ENCODE results near the gene ASCC3.

ASCC3 gene

DNA sequence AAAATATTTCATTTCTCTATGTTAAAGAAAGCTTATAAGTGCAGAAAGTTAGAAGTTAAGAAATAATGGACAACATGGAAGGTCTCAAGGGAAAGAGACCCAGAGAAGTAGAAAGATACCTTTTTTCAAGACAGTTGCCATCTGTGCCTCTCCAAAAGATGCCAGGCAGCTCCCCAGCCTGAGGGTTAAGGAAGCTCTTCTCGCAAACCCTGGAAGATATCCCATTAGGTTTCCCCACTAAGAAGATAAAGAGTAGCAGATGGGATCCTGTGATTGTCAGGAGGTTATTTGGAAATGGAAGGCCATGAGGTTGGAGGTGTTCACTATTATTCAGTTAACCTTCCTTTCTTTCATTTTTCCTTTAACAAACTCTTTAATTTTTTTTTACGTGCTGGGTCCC is 306.3 kb downstream of the ASCC3 start:
- POLR2A ChIA-PET = no interaction called here
- no peak for DNase-seq (ENCODE audit: extremely low spot score)
- TF ChIP-seq LEF1 (IDR thresholded peaks at IDR 0.05; ENCODE audit: borderline replicate concordance) (no peak), HDGF (IDR thresholded peaks at IDR 0.05; ENCODE audit: borderline replicate concordance) (no peak), SUZ12 (IDR thresholded peaks at IDR 0.05) (no peak), SP1 (IDR thresholded peaks at IDR 0.05) (no peak), BHLHE40 (IDR thresholded peaks at IDR 0.05; ENCODE audit: borderline replicate concordance) (no peak), ZNF384 (IDR thresholded peaks at IDR 0.05) (no peak), ELF4 (IDR thresholded peaks at IDR 0.05) (no peak), TARDBP (IDR thresholded peaks at IDR 0.05) (no peak), FOXA1 (IDR thresholded peaks at IDR 0.05) (no peak), FOXK2 (IDR thresholded peaks at IDR 0.05) (no peak)
- TF ChIP-seq, protein P1, sequence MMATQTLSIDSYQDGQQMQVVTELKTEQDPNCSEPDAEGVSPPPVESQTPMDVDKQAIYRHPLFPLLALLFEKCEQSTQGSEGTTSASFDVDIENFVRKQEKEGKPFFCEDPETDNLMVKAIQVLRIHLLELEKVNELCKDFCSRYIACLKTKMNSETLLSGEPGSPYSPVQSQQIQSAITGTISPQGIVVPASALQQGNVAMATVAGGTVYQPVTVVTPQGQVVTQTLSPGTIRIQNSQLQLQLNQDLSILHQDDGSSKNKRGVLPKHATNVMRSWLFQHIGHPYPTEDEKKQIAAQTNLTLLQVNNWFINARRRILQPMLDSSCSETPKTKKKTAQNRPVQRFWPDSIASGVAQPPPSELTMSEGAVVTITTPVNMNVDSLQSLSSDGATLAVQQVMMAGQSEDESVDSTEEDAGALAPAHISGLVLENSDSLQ (IDR thresholded peaks at IDR 0.05) = no peak
- CTCF ChIA-PET = no interaction called here

DNA sequence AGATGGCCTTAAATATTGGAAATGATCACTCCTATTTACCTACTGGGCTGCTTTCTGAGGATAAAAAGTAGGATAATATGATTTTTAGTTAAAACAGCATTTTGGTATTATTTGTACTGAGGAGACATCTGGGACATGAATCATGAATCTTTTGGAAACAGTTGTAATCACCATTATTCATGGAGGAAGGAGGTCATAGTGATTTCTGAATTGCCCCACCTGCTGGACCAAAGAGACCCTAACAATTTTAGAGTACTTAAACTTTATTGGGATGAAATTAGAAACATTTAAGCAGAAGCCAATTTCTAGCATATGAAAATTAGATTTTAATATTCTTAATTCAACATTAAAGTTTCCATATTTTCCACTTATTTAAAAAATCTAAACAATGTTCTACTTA is 308.0 kb downstream of the ASCC3 start:
- TF ChIP-seq ARNT (IDR thresholded peaks at IDR 0.05) (no peak), CTBP1 (IDR thresholded peaks at IDR 0.05; ENCODE audit: borderline replicate concordance) (no peak), FOXM1 (IDR thresholded peaks at IDR 0.05; ENCODE audit: borderline replicate concordance) (no peak), NFRKB (IDR thresholded peaks at IDR 0.05) (no peak), ELF4 (IDR thresholded peaks at IDR 0.05) (no peak), FOXA1 (IDR thresholded peaks at IDR 0.05) (no peak), SUZ12 (IDR thresholded peaks at IDR 0.05) (no peak), L3MBTL2 (conservative IDR thresholded peaks at IDR 0.05) (no peak)
- DNase-seq (ENCODE audit: extremely low spot score) = no peak
- ChIA-PET CTCF (no interaction called here), POLR2A (no interaction called here)

DNA sequence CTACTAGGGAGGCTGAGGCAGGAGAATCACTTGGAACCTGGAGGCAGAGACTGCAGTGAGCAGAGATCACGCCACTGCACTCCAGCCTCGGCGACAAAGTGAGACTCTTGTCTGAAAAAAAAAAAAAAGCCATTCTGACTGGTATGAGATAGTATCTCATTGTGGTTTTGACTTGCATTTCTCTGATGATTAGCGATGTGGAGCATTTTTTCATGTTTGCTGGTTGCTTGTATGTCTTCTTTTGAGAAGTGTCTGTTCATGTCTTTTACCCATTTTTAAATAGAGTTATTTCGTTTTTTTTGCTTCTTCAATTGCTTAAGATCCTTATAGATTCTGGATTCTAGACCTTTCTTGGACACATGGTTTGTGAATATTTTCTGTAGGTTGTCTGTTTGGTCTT is 312.9 kb downstream of the ASCC3 start:
- ChIA-PET POLR2A (no interaction called here), CTCF (no interaction called here)
- no peak for DNase-seq (ENCODE audit: extremely low spot score)
- no peak for TF ChIP-seq ZNF384 (IDR thresholded peaks at IDR 0.05)
- TF ChIP-seq, protein P1 (IDR thresholded peaks at IDR 0.05) = no peak
- TF ChIP-seq TARDBP (IDR thresholded peaks at IDR 0.05) = no peak
- no peak for TF ChIP-seq CTBP1 (IDR thresholded peaks at IDR 0.05; ENCODE audit: borderline replicate concordance)
- TF ChIP-seq L3MBTL2 (conservative IDR thresholded peaks at IDR 0.05) = no peak
- no peak for TF ChIP-seq LEF1 (IDR thresholded peaks at IDR 0.05; ENCODE audit: borderline replicate concordance)

DNA sequence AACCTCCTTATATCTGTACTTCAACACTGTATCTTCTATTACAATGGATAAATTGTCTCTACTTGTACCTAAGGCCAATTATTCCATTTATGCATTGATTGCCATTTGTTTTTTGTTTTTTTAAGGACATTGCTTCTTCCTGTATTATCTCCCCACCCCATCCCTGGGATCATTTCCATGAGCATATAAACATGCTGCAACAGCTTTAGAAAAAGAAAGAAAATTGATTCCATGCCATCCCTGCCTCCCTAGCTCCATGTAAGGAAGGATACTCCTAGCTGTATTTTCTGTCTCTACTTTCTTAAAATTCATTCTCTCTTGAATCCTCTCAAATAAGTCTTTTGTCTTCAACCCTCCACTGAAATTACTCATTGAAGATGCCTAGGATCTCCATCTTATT is 314.6 kb downstream of the ASCC3 start:
- TF ChIP-seq BHLHE40 (IDR thresholded peaks at IDR 0.05; ENCODE audit: borderline replicate concordance) (no peak), FOXM1 (IDR thresholded peaks at IDR 0.05; ENCODE audit: borderline replicate concordance) (no peak)
- ChIA-PET POLR2A (no interaction called here), CTCF (interaction anchor here (0.6 kb wide), 1 partner anchor 29 kb away, joined by 3 read pairs; no protein-coding TSS in a partner anchor)
- no peak for DNase-seq (ENCODE audit: extremely low spot score)

DNA sequence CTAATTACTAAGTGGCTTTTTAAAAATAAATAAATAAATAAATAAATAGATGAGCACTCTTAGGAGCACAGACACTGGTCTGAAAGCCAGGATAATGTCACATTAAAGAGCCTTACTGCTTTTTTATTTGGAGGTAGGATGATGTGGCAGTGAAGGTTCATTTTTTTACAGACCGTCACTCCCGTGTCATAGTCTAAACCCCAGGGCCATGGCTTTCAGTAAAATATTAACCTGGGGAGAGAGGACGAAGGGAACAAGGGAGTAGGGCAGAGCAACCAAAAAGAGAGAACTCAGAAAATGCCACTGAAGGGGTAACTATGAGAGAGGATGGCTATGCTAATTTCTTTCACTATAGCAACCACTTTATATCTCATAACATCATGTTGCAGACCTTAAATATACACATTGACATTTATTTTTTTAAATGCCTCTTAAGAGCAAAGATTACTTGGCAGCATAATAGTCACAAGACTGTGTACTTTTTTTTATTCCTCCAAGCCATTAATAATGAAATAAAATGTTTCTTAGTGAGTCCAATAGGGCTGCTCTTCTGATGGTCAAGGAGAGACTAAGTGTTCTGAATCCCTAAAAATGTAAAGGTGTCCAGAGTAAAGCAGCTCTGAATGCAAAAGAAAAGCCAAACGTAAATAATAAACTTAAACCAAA is 315.6 kb downstream of the ASCC3 start:
- CTCF ChIA-PET = no interaction called here

DNA sequence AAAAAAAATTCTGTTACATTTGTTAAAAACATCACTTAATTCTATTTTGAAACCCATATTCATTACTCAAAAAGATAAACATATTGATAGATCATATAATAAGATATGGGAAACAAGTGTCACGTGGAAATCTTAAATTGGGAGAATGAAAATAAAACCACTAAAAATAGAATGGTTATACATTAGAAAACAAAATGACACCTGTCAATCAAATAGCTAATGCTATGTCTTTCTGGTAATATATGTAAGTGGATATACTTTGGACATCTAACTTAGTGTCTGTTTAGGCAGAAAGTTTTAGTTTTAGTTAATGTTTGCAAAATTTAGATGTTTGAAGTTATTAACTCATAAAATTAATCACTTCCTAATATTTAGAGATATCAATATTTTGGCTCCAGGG is 321.3 kb downstream of the ASCC3 start:
- TF ChIP-seq ELF4 (IDR thresholded peaks at IDR 0.05) (no peak), CTBP1 (IDR thresholded peaks at IDR 0.05; ENCODE audit: borderline replicate concordance) (no peak), LEF1 (IDR thresholded peaks at IDR 0.05; ENCODE audit: borderline replicate concordance) (no peak)
- TF ChIP-seq, protein P1 (IDR thresholded peaks at IDR 0.05) = peak; percentile 90
- no peak for DNase-seq (ENCODE audit: extremely low spot score)

More for the DNA sequence above, 315.6 kb downstream of the ASCC3 start:
- no peak for DNase-seq (ENCODE audit: extremely low spot score)
- no peak for TF ChIP-seq HDGF (IDR thresholded peaks at IDR 0.05; ENCODE audit: borderline replicate concordance)
- TF ChIP-seq LEF1 (IDR thresholded peaks at IDR 0.05; ENCODE audit: borderline replicate concordance) = no peak
- no peak for TF ChIP-seq FOXK2 (IDR thresholded peaks at IDR 0.05)
- TF ChIP-seq ARNT (IDR thresholded peaks at IDR 0.05) = no peak
- no peak for TF ChIP-seq CTBP1 (IDR thresholded peaks at IDR 0.05; ENCODE audit: borderline replicate concordance)
- POLR2A ChIA-PET = no interaction called here

DNA sequence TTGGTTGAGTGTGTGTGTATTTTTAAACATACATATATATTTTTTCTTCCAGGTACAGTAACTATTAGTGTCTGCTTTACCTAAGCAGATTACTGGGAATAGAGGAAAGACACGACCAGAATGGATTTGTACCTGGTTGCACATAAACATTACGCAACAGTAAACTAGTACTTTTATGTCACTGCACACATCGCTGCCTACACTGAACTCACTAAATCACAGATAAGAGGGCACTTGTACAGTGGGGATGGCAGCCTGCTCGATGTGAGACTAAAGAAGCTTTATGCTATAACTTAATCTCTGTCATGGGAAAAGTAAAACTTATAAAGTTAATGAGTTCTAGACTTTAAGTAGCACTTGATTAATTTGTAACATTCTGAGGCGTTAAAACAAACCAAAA is 326.9 kb downstream of the ASCC3 start:
- ChIA-PET CTCF (interaction anchor here (0.7 kb wide), 1 partner anchor 1121 kb away, joined by 3 read pairs; no protein-coding TSS in a partner anchor), POLR2A (no interaction called here)
- TF ChIP-seq, protein P1 (IDR thresholded peaks at IDR 0.05) = peak; percentile 60
- TF ChIP-seq FOXK2 (IDR thresholded peaks at IDR 0.05) = no peak
- TF ChIP-seq FOXA1 (IDR thresholded peaks at IDR 0.05) = no peak
- DNase-seq (ENCODE audit: extremely low spot score) = no peak

More for the DNA sequence above, 321.3 kb downstream of the ASCC3 start:
- ChIA-PET CTCF (no interaction called here), POLR2A (no interaction called here)

All from HEK293T (cell line).